HCT116 (cell line): ENCODE results near the gene SLC25A10. TPM values are rescaled to one million over a fixed set of nuclear protein-coding genes. Genes with fewer than 3 reads are reported as not detected.

Experiments
- ATAC-seq: fragments of 200-7000 bp; cut with Tn5 transposase; 2 replicates; pipeline ENCODE4 v1.9.1; 2020; ENCODE audit warnings: mild to moderate bottlenecking, moderate library complexity
- BruUV-seq: library from RNA; stranded (reverse); fragments of 400-500 nt; replicated peaks from 2 replicates; lab custom pipeline; 2021; lab: Mats Ljungman, UMichigan
- CTCF ChIA-PET: fragments of 300-600 bp; sonication (Branson Sonifier 250); formaldehyde crosslinking; loops from one replicate; lab custom pipeline; 2021; ENCODE audit warnings: antibody characterized with exemption; lab: Charles Lee
- POLR2A ChIA-PET: fragments of 300-600, 350-600 bp; sonication (Branson Sonifier 250); formaldehyde crosslinking; loops from one replicate; lab custom pipeline; 2021; ENCODE audit warnings: antibody characterized with exemption; lab: Charles Lee
- RAD21 ChIA-PET, 2 experiments: fragments of 300-600 bp; sonication (Branson Sonifier 250); formaldehyde crosslinking; loops; one replicate each; lab custom pipeline; 2023; ENCODE audit warnings: low total read pairs in 2 of 2; ENCODE audit not compliant: uncharacterized antibody in 2 of 2, unreplicated experiment in 2 of 2, low non-redundant PET in 1 of 2; lab: Charles Lee
- DNase-seq: peaks from one replicate; pipeline ENCODE4 v3.0.0-alpha.2; 2010; ENCODE audit warnings: low read depth, low spot score
- H2AFZ ChIP-seq: fragments of 200-600 bp; shearing (Covaris generic), sonication (generic); 2 replicates; pipeline ENCODE4 v1.6.1; 2017; ENCODE audit warnings: low read depth, mixed run types, mixed read lengths, antibody characterized with exemption, low read length; ENCODE audit not compliant: poor library complexity, severe bottlenecking
- H3K27ac ChIP-seq: 2 replicates; pipeline ENCODE4 v1.5.1; 2012; ENCODE audit warnings: low read depth, low read length
- H3K27me3 ChIP-seq: fragments of 200-600 bp; sonication (generic); 2 replicates; pipeline ENCODE4 v1.6.1; 2016; ENCODE audit warnings: mixed run types, low read length, mixed read lengths; ENCODE audit not compliant: insufficient read depth
- H3K36me3 ChIP-seq, 2 experiments: fragments of 200-500 bp in 1 of 2; fragments of 200-600 bp in 1 of 2; sonication (Bioruptor generic) in 1 of 2; sonication (generic) in 1 of 2; 2 replicates each; pipeline versions ENCODE4 v1.5.1 to v1.6.1; 2014 to 2016; ENCODE audit warnings: low read length in 2 of 2, inconsistent platforms in 1 of 2, mixed read lengths in 1 of 2, mixed run types in 1 of 2; ENCODE audit not compliant: insufficient read depth in 2 of 2, control insufficient read depth in 1 of 2
- H3K4me1 ChIP-seq, 2 experiments: fragments of 200-600 bp in 1 of 2; sonication (generic) in 1 of 2; 2 replicates each; pipeline versions ENCODE4 v1.5.1 to v1.6.1; 2012 to 2017; ENCODE audit warnings: low read length in 2 of 2, inconsistent platforms in 1 of 2, mild to moderate bottlenecking in 1 of 2, mixed read lengths in 1 of 2, mixed run types in 1 of 2, moderate library complexity in 1 of 2; ENCODE audit not compliant: insufficient read depth in 2 of 2, control insufficient read depth in 1 of 2
- H3K4me2 ChIP-seq: fragments of 200-600 bp; sonication (generic); 2 replicates; pipeline ENCODE4 v1.6.1; 2017; ENCODE audit warnings: mixed run types, low read length, mixed read lengths
- H3K4me3 ChIP-seq, 2 experiments: fragments of 200-600 bp in 1 of 2; sonication (generic) in 1 of 2; replicated peaks in 1 of 2; 2 replicates each; pipeline ENCODE4 v1.5.1; 2011 to 2016; ENCODE audit warnings: low read length in 2 of 2, control low read depth in 1 of 2, low read depth in 1 of 2, mild to moderate bottlenecking in 1 of 2, mixed read lengths in 1 of 2, mixed run types in 1 of 2
- H3K79me2 ChIP-seq: fragments of 200-600 bp; sonication (generic); 2 replicates; pipeline ENCODE4 v1.6.1; 2017; ENCODE audit warnings: mild to moderate bottlenecking, mixed run types, low read length, moderate library complexity, mixed read lengths; ENCODE audit not compliant: insufficient read depth
- H3K9ac ChIP-seq: fragments of 200-600 bp; sonication (generic); 2 replicates; pipeline ENCODE4 v1.6.1; 2016; ENCODE audit warnings: low read length, mixed read lengths
- H3K9me2 ChIP-seq: fragments of 200-600 bp; sonication (generic), shearing (Covaris generic); 2 replicates; pipeline ENCODE4 v1.6.1; 2017; ENCODE audit warnings: mixed run types, mild to moderate bottlenecking, moderate library complexity; ENCODE audit not compliant: insufficient read depth
- H3K9me3 ChIP-seq, 2 experiments: fragments of 200-500 bp in 1 of 2; fragments of 200-600 bp in 1 of 2; sonication (Bioruptor generic) in 1 of 2; sonication (generic) in 1 of 2; 2 replicates each; pipeline ENCODE4 v1.6.1; 2014 to 2017; ENCODE audit warnings: low read length in 2 of 2, mixed read lengths in 2 of 2, inconsistent platforms in 1 of 2, low read depth in 1 of 2, mild to moderate bottlenecking in 1 of 2, mixed run types in 1 of 2, moderate library complexity in 1 of 2; ENCODE audit not compliant: control insufficient read depth in 1 of 2, insufficient read depth in 1 of 2
- H4K20me1 ChIP-seq: fragments of 200-600 bp; sonication (generic), shearing (Covaris generic); 2 replicates; pipeline ENCODE4 v1.6.1; 2017; ENCODE audit warnings: mixed run types, mild to moderate bottlenecking, moderate library complexity; ENCODE audit not compliant: insufficient read depth
- ATF3 ChIP-seq: IDR thresholded peaks from 2 replicates; pipeline ENCODE4 v1.6.1; 2012
- ELF1 ChIP-seq: IDR thresholded peaks from 2 replicates; pipeline ENCODE4 v1.6.1; 2012; ENCODE audit warnings: low read depth, borderline replicate concordance
- EZH2phosphoT487 ChIP-seq: fragments of 200-600 bp; IDR thresholded peaks from 2 replicates; pipeline ENCODE4 v1.6.1; 2018; ENCODE audit warnings: antibody characterized with exemption, borderline replicate concordance
- POLR2AphosphoS5 ChIP-seq: IDR thresholded peaks from 2 replicates; pipeline ENCODE4 v1.6.1; 2011; ENCODE audit warnings: mild to moderate bottlenecking, low read depth, low read length, moderate library complexity
- TCF7L2 ChIP-seq: IDR thresholded peaks from 2 replicates; pipeline ENCODE4 v1.7.0; 2011; ENCODE audit warnings: borderline replicate concordance, inconsistent platforms; ENCODE audit not compliant: insufficient read depth, insufficient read length; ENCODE audit errors: extremely low read depth
- ZBTB33 ChIP-seq: IDR thresholded peaks from 2 replicates; pipeline ENCODE4 v1.6.1; 2011; ENCODE audit warnings: mild to moderate bottlenecking, low read length, moderate library complexity; ENCODE audit not compliant: insufficient replicate concordance; ENCODE audit errors: extremely low read depth
- ZFX ChIP-seq: fragments of 450-650 bp; IDR thresholded peaks from 2 replicates; pipeline ENCODE4 v1.6.1; 2017
- intact Hi-C: fragments of 100-400 bp; cut with micrococcal nuclease; formaldehyde crosslinking; loops from 2 replicates; pipeline ENCODE4 v1.10.0; 2022
- total RNA-seq: library from RNA; stranded (reverse); gene quantifications from one replicate; pipeline ENCODE4 v1.2.1, GENCODE V29; 2021; ENCODE audit not compliant: unreplicated experiment

The SLC25A10 gene
- total RNA-seq, 1 experiment from 2014 or later: 70.8 TPM

- no peak for TF ChIP-seq ZBTB33
- no peak for TF ChIP-seq ELF1
- no peak for TF ChIP-seq POLR2AphosphoS5
- TF ChIP-seq ATF3: no peak
- TF ChIP-seq ZFX: no peak
- TF ChIP-seq EZH2phosphoT487: no peak
- no peak for TF ChIP-seq TCF7L2
- TF ChIP-seq, all 23 proteins: peak for 0
- Histone ChIP-seq H3K4me1 (peaks cover 23 to 30% of the 10 kb centered on the region in 2 experiments), H2AFZ (no peak overlapping the region), H4K20me1 (no peaks in the 10 kb centered on the region), H3K36me3 (no peaks in the 10 kb centered on the region), H3K9ac (no peak overlapping the region), H3K9me3 (no peaks in the 10 kb centered on the region), H3K4me3 (no peak overlapping the region), H3K79me2 (no peaks in the 10 kb centered on the region), H3K4me2 (0 out of 2 replicates have a peak overlapping the region, but pooled peaks have one; percentile 87), H3K27ac (peak overlapping the region; percentile 5; the same call in 1 of the 2 replicates), H3K27me3 (no peaks in the 10 kb centered on the region), H3K9me2 (no peaks in the 10 kb centered on the region)
- ChIA-PET RAD21 (interaction anchor here (0.6 to 1.1 kb wide), 2 partner anchors 99 to 288 kb away, joined by 3 to 4 read pairs; partner anchors contain the start of genes CENPX (in 1 of the 2), LRRC45 (in 1 of the 2) and MCRIP1 (in 1 of the 2)), POLR2A (interaction anchor here (1.3 to 1.4 kb wide), 2 partner anchors 132 to 135 kb away, joined by 3 read pairs; no protein-coding TSS in a partner anchor), CTCF (interaction anchor here (0.8 to 1.6 kb wide), 5 partner anchors 74 to 288 kb away, joined by 3 to 6 read pairs (median 3); partner anchors contain the start of genes CENPX and LRRC45)
- intact Hi-C loops: no loop called here
- DNase-seq: no peak
- ATAC-seq: no peak
- no TSS peak for BruUV-seq
Observed at GRCh38 chr17:81734405-81735263, 22.6 kb downstream of the SLC25A10 start.
